H1 (cell line): ENCODE results near the gene FANCI. TPM values are rescaled to one million over a fixed set of nuclear protein-coding genes. Genes with fewer than 3 reads are reported as not detected.

Experiments used
- CTCF ChIA-PET: fragments of 300-600 bp; sonication (Branson Sonifier 250); formaldehyde crosslinking; loops from one replicate; lab custom pipeline; 2021; ENCODE audit not compliant: partially characterized antibody; lab: Charles Lee
- POLR2A ChIA-PET: fragments of 300-600 bp; sonication (Branson Sonifier 250); formaldehyde crosslinking; loops from one replicate; lab custom pipeline; 2021; ENCODE audit warnings: inconsistent platforms; ENCODE audit not compliant: partially characterized antibody; lab: Charles Lee
- DNase-seq, 2 experiments: peaks; one replicate each; pipeline versions ENCODE4 v3.0.0 to v3.0.0-alpha.2; 2010 to 2022; ENCODE audit warnings: low spot score in 2 of 2, low read depth in 1 of 2, mixed read lengths in 1 of 2
- FAIRE-seq: peaks from 2 replicates; lab custom pipeline; 2011; peaks lifted over from hg19 to GRCh38; lab: Jason Lieb, UNC
- H2AFZ ChIP-seq: 2 replicates; pipeline ENCODE4 v1.8.1; 2012; ENCODE audit warnings: low read length, inconsistent platforms
- H2AK5ac ChIP-seq: 2 replicates; pipeline ENCODE4 v1.6.1; 2013; ENCODE audit warnings: low read depth, low read length
- H2BK120ac ChIP-seq: replicated peaks from 2 replicates; pipeline ENCODE3; 2013; ENCODE audit warnings: low read depth, low read length, inconsistent platforms
- H2BK12ac ChIP-seq: 2 replicates; pipeline ENCODE4 v1.6.1; 2013; ENCODE audit warnings: low read depth, low read length
- H2BK15ac ChIP-seq: 2 replicates; pipeline ENCODE4 v1.6.1; 2013; ENCODE audit warnings: low read length
- H2BK20ac ChIP-seq: 2 replicates; pipeline ENCODE4 v1.6.1; 2013; ENCODE audit warnings: low read length
- H2BK5ac ChIP-seq: 2 replicates; pipeline ENCODE4 v1.6.1; 2013; ENCODE audit warnings: low read depth, low read length
- H3K14ac ChIP-seq: 2 replicates; pipeline ENCODE4 v1.6.1; 2013; ENCODE audit warnings: inconsistent platforms; ENCODE audit not compliant: insufficient read length
- H3K18ac ChIP-seq: 2 replicates; pipeline ENCODE4 v1.6.1; 2013; ENCODE audit warnings: low read length; ENCODE audit errors: extremely low read depth
- H3K23ac ChIP-seq: 2 replicates; pipeline ENCODE4 v1.6.1; 2013; ENCODE audit warnings: inconsistent platforms; ENCODE audit not compliant: insufficient read length
- H3K23me2 ChIP-seq: 2 replicates; pipeline ENCODE4 v1.6.1; 2013; ENCODE audit warnings: low read depth, low read length
- H3K27ac ChIP-seq: 2 replicates; pipeline ENCODE4 v1.6.1; 2011; ENCODE audit warnings: low read depth, low read length, inconsistent platforms
- H3K27me3 ChIP-seq, 4 experiments: replicated peaks in 1 of 4; 1 replicate in 1 of 4; 2 replicates in 3 of 4; pipeline versions ENCODE4 v1.6.1 to v1.8.1; 2011 to 2013; ENCODE audit warnings: low read length in 3 of 4, mild to moderate bottlenecking in 3 of 4, inconsistent platforms in 2 of 4, mixed read lengths in 2 of 4, moderate library complexity in 1 of 4; ENCODE audit not compliant: control insufficient read depth in 3 of 4, insufficient read depth in 3 of 4; ENCODE audit errors: extremely low read depth in 1 of 4
- H3K36me3 ChIP-seq, 4 experiments: 2 replicates each; pipeline versions ENCODE4 v1.6.1 to v1.8.1; 2011 to 2013; ENCODE audit warnings: mild to moderate bottlenecking in 4 of 4, low read length in 3 of 4, moderate library complexity in 2 of 4, control low read depth in 1 of 4, inconsistent platforms in 1 of 4; ENCODE audit not compliant: insufficient read depth in 4 of 4, control insufficient read depth in 2 of 4
- H3K4ac ChIP-seq: replicated peaks from 2 replicates; pipeline ENCODE3; 2013; ENCODE audit warnings: low read length, low read depth, mixed read lengths, inconsistent platforms; ENCODE audit not compliant: insufficient read length
- H3K4me1 ChIP-seq, 4 experiments: replicated peaks in 1 of 4; 1 replicate in 1 of 4; 2 replicates in 3 of 4; pipeline versions ENCODE4 v1.6.1 to v1.8.1; 2011 to 2013; ENCODE audit warnings: low read length in 3 of 4, inconsistent platforms in 2 of 4, mixed read lengths in 1 of 4; ENCODE audit not compliant: insufficient read depth in 4 of 4, control insufficient read depth in 3 of 4
- H3K4me2 ChIP-seq, 2 experiments: 2 replicates each; pipeline versions ENCODE4 v1.6.1 to v1.8.1; 2011 to 2013; ENCODE audit warnings: low read depth in 2 of 2, low read length in 2 of 2, control low read depth in 1 of 2, inconsistent platforms in 1 of 2, mild to moderate bottlenecking in 1 of 2; ENCODE audit not compliant: insufficient read depth in 1 of 2
- H3K4me3 ChIP-seq, 4 experiments: fragments of 200-600, 300-600 bp in 1 of 4; sonication (generic), shearing (Covaris generic), sonication (Bioruptor Twin) in 1 of 4; 2 replicates each; pipeline versions ENCODE4 v1.5.1 to v1.8.1; 2011 to 2016; ENCODE audit warnings: low read length in 4 of 4, low read depth in 3 of 4, control low read depth in 2 of 4, inconsistent platforms in 2 of 4, mild to moderate bottlenecking in 2 of 4, mixed read lengths in 1 of 4, moderate library complexity in 1 of 4; ENCODE audit not compliant: insufficient read depth in 2 of 4; ENCODE audit errors: extremely low read depth in 1 of 4
- H3K56ac ChIP-seq: replicated peaks from 2 replicates; pipeline ENCODE3; 2013; ENCODE audit warnings: low read depth, mild to moderate bottlenecking, mixed read lengths, low read length, inconsistent platforms; ENCODE audit not compliant: insufficient read length
- H3K79me1 ChIP-seq: 2 replicates; pipeline ENCODE4 v1.6.1; 2013; ENCODE audit warnings: low read depth, low read length, control low read depth
- H3K79me2 ChIP-seq, 2 experiments: 2 replicates each; pipeline versions ENCODE4 v1.6.1 to v1.8.1; 2012 to 2013; ENCODE audit warnings: low read length in 2 of 2, mild to moderate bottlenecking in 2 of 2, inconsistent platforms in 1 of 2; ENCODE audit not compliant: insufficient read depth in 2 of 2, control insufficient read depth in 1 of 2
- H3K9ac ChIP-seq, 4 experiments: replicated peaks in 1 of 4; 1 replicate in 1 of 4; 2 replicates in 3 of 4; pipeline versions ENCODE4 v1.6.1 to v1.8.1; 2011 to 2013; ENCODE audit warnings: low read depth in 3 of 4, low read length in 3 of 4, control low read depth in 2 of 4, mild to moderate bottlenecking in 2 of 4, moderate library complexity in 2 of 4, inconsistent platforms in 1 of 4; ENCODE audit errors: extremely low read depth in 1 of 4
- H3K9me3 ChIP-seq, 2 experiments: 2 replicates each; pipeline versions ENCODE4 v1.6.1 to v1.8.1; 2012 to 2013; ENCODE audit warnings: mild to moderate bottlenecking in 2 of 2, moderate library complexity in 2 of 2, control low read depth in 1 of 2, inconsistent platforms in 1 of 2, low read depth in 1 of 2, low read length in 1 of 2, mixed read lengths in 1 of 2; ENCODE audit not compliant: insufficient read depth in 2 of 2
- H4K20me1 ChIP-seq, 2 experiments: replicated peaks in 1 of 2; 2 replicates each; pipeline versions ENCODE3 to v1.8.1; 2011 to 2013; ENCODE audit warnings: inconsistent platforms in 2 of 2, low read length in 2 of 2, mild to moderate bottlenecking in 1 of 2; ENCODE audit not compliant: insufficient read depth in 2 of 2, control insufficient read depth in 1 of 2
- H4K5ac ChIP-seq: 2 replicates; pipeline ENCODE4 v1.6.1; 2013; ENCODE audit warnings: low read length, low read depth, mixed read lengths, inconsistent platforms; ENCODE audit not compliant: insufficient read length
- H4K8ac ChIP-seq: 2 replicates; pipeline ENCODE4 v1.8.0; 2013; ENCODE audit warnings: mild to moderate bottlenecking, moderate library complexity, low read length, inconsistent platforms; ENCODE audit not compliant: insufficient read depth; ENCODE audit errors: extremely low read depth
- H4K91ac ChIP-seq: replicated peaks from 2 replicates; pipeline ENCODE3; 2013; ENCODE audit warnings: low read length, mixed read lengths, inconsistent platforms; ENCODE audit not compliant: insufficient read length
- ATF3 ChIP-seq: IDR thresholded peaks from 2 replicates; pipeline ENCODE4 v1.6.1; 2011; ENCODE audit warnings: low read depth, mild to moderate bottlenecking, low read length; ENCODE audit not compliant: insufficient read depth
- BACH1 ChIP-seq: IDR thresholded peaks from 2 replicates; pipeline ENCODE4 v1.6.1; 2012; ENCODE audit warnings: low read length, improper control_type of control experiment
- CBX8 ChIP-seq: fragments of 300-800, 300-1000 bp; sonication (generic); IDR thresholded peaks from 2 replicates; pipeline ENCODE4 v1.7.1; 2016; ENCODE audit warnings: low read depth, low read length, borderline replicate concordance
- EZH2 ChIP-seq: fragments of 200-600 bp; sonication (generic); IDR thresholded peaks from 2 replicates; pipeline ENCODE4 v1.7.1; 2012; ENCODE audit warnings: low read depth, mild to moderate bottlenecking, moderate library complexity, low read length, inconsistent platforms; ENCODE audit not compliant: severe bottlenecking
- HDAC2 ChIP-seq, 2 experiments: fragments of 300-600 bp in 1 of 2; sonication (generic) in 1 of 2; IDR thresholded peaks; 2 replicates each; pipeline ENCODE4 v1.6.1; 2011 to 2012; ENCODE audit warnings: low read depth in 2 of 2, low read length in 2 of 2, mild to moderate bottlenecking in 2 of 2, moderate library complexity in 2 of 2, borderline replicate concordance in 1 of 2, inconsistent platforms in 1 of 2
- JUN ChIP-seq: IDR thresholded peaks from 2 replicates; pipeline ENCODE4 v1.6.1; 2011; ENCODE audit warnings: low read depth, mild to moderate bottlenecking, improper control_type of control experiment, low read length
- KDM1A ChIP-seq: fragments of 200-600, 300-600 bp; sonication (generic); IDR thresholded peaks from 2 replicates; pipeline ENCODE4 v1.7.1; 2016; ENCODE audit warnings: mild to moderate bottlenecking, low read length, borderline replicate concordance
- POLR2AphosphoS5 ChIP-seq: IDR thresholded peaks from 2 replicates; pipeline ENCODE4 v1.6.1; 2011; ENCODE audit warnings: low read depth, low read length
- SAP30 ChIP-seq: fragments of 300-600 bp; sonication (generic); IDR thresholded peaks from 2 replicates; pipeline ENCODE4 v1.7.1; 2012; ENCODE audit warnings: low read length, moderate library complexity, mild to moderate bottlenecking, inconsistent platforms; ENCODE audit not compliant: insufficient read depth, insufficient replicate concordance
- SIRT6 ChIP-seq: IDR thresholded peaks from one replicate; pipeline ENCODE4 v1.7.1; 2012; ENCODE audit warnings: low read length, inconsistent platforms
- SP1 ChIP-seq: IDR thresholded peaks from 2 replicates; pipeline ENCODE4 v1.6.1; 2011; ENCODE audit warnings: low read depth, low read length
- SP4 ChIP-seq: IDR thresholded peaks from 2 replicates; pipeline ENCODE4 v1.6.1; 2012; ENCODE audit warnings: low read length, inconsistent platforms
- SRF ChIP-seq: IDR thresholded peaks from 2 replicates; pipeline ENCODE4 v1.6.1; 2011; ENCODE audit warnings: mild to moderate bottlenecking, low read depth, low read length, moderate library complexity
- YY1 ChIP-seq: IDR thresholded peaks from 2 replicates; pipeline ENCODE4 v1.6.1; 2011; ENCODE audit warnings: low read depth, mild to moderate bottlenecking, low read length
- WGBS, 2 experiments: shearing (Covaris generic) in 1 of 2; methylation state at CpG; one replicate each; pipeline versions ENCODE4 v1.1.6 to v1.1.7; 2013 to 2015; ENCODE audit warnings: low lambda C conversion rate in 2 of 2, mixed read lengths in 2 of 2, inconsistent platforms in 1 of 2, low coverage in 1 of 2, missing lambda C conversion rate in 1 of 2; ENCODE audit not compliant: insufficient replicate concordance in 2 of 2, insufficient coverage in 1 of 2, insufficient read length in 1 of 2; ENCODE audit errors: extremely low coverage in 1 of 2, missing lambda C conversion rate in 1 of 2; 5-methylcytosine and 5-hydroxymethylcytosine counted together
- polyA plus RNA-seq, 7 experiments: library from polyadenylated mRNA; depleted of rRNA in 3 of 7; stranded (reverse) in 5 of 7; unstranded in 2 of 7; fragments of >200 nt in 5 of 7; fragments of 200-250 nt in 2 of 7; gene quantifications; 1 replicate in 5 of 7; 2 replicates in 1 of 7; 4 replicates in 1 of 7; pipeline versions ENCODE4 v1.2.1 to v1.2.3, GENCODE V29; 2011 to 2013; ENCODE audit warnings: missing spikeins in 2 of 7, mixed read lengths in 2 of 7
- total RNA-seq: library from RNA; stranded (reverse); fragmentation: NEBNext Ultra II Directional; extraction: Animal tissue kit (Norgen Biotek cat#: 25700); gene quantifications from 2 replicates; pipeline ENCODE4 v1.2.1, GENCODE V29; 2021

FANCI gene
- total and polyA plus RNA-seq, 2 of the 8 experiments (the other 6 are each of a cell fraction or from before 2014, with no cell fraction given), result 37.8 to 115 TPM

DNA sequence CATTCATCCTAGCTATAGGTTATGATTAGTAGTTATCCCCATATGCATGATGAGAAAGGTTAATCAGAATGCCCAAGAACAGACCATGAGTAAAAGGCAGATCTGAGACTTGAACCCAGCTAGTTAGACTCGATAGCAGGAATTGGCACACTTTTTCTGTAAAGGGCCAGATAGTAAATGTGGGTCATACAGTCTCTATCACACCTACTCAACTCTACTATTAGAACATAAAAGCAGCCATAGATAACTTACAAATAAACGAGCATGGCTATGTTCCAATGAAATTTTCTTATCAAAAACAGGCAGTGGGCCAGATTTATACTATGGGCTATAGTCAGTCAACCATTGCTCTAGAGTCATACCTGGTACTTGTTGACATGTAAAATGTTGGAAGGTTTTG, 66.2 kb downstream of the FANCI start:
- H3K36me3 ChIP-seq, result peaks cover 32 to 86% (median 63%) of the 10 kb centered on the region in 4 experiments
- no peaks in the 10 kb centered on the region; the same call in 1 of the 2 replicates for H3K23me2 ChIP-seq
- POLR2A ChIA-PET, result interaction anchor here (0.6 to 20.0 kb wide), 3 partner anchors 18 to 107 kb away, joined by 3 to 250 read pairs (median 5); partner anchors contain the start of gene POLG
- TF ChIP-seq SAP30 (no peak), HDAC2 (IDR thresholded peaks at IDR 0.05; ENCODE audit: borderline replicate concordance in 1 of 2, low read depth in 2 of 2, low read length in 2 of 2) (no peak), BACH1 (no peak), JUN (no peak), EZH2 (no peak), YY1 (no peak), KDM1A (no peak), SP1 (no peak), POLR2AphosphoS5 (no peak), SRF (no peak), SP4 (no peak), ATF3 (no peak), CBX8 (no peak), SIRT6 (no peak)

More for the DNA sequence above, 66.2 kb downstream of the FANCI start:
- H2BK120ac ChIP-seq, result no peak overlapping the region
- H2BK5ac ChIP-seq, result no peak overlapping the region
- H3K27me3 ChIP-seq, result no peaks in the 10 kb centered on the region
- no peak overlapping the region for H3K56ac ChIP-seq
- no peak overlapping the region for H3K14ac ChIP-seq
- no peak overlapping the region for H2AFZ ChIP-seq
- no peak overlapping the region for H3K4ac ChIP-seq
- no peak overlapping the region for H4K8ac ChIP-seq
- no peak overlapping the region for H3K18ac ChIP-seq
- H2AK5ac ChIP-seq, result no peak overlapping the region
- no peak overlapping the region for H3K9ac ChIP-seq
- H4K20me1 ChIP-seq, result peaks cover 3% of the 10 kb centered on the region in 2 experiments
- no peak overlapping the region for H2BK20ac ChIP-seq
- DNase-seq, result no peak
- no peaks in the 10 kb centered on the region for H3K9me3 ChIP-seq
- CTCF ChIA-PET, result interaction anchor here (1.0 to 1.1 kb wide), 3 partner anchors 9 to 280 kb away, joined by 3 to 4 read pairs (median 3); no protein-coding TSS in a partner anchor
- no peak overlapping the region for H3K27ac ChIP-seq
- no peak overlapping the region for H4K5ac ChIP-seq
- H3K4me1 ChIP-seq, result no peaks in the 10 kb centered on the region
- no peak overlapping the region for H4K91ac ChIP-seq
- H2BK15ac ChIP-seq, result no peak overlapping the region
- H3K4me2 ChIP-seq, result no peak overlapping the region
- 85% methylated on average over 2 of the region's 2 CpGs; no CpG with 5 or more reads in 1 of the 2 experiments for WGBS, 2 experiments
- no peaks in the 10 kb centered on the region for H3K79me2 ChIP-seq
- FAIRE-seq, result no peak
- no peak overlapping the region for H3K23ac ChIP-seq
- no peak overlapping the region for H3K4me3 ChIP-seq
- no peaks in the 10 kb centered on the region for H3K79me1 ChIP-seq
- H2BK12ac ChIP-seq, result no peak overlapping the region
